ENCODE measurements around the gene ASB16. TPM values are rescaled to one million over a fixed set of nuclear protein-coding genes. Genes with fewer than 3 reads are reported as not detected.
A peak's percentile ranks its signal among the peaks of the same experiment; 100 is the strongest.

The ASB16 gene
- total and polyA plus RNA-seq, 9 of the 15 experiments (the other 6 are each of a cell fraction or from before 2014, with no cell fraction given): 0.03 to 0.07 TPM; not detected in 7

- TF ChIP-seq THRA (IDR thresholded peaks at IDR 0.05) (no peak), PRDM10 (IDR thresholded peaks at IDR 0.05; ENCODE audit: partially characterized antibody) (no peak), COPS2 (conservative IDR thresholded peaks at IDR 0.05) (no peak), DIDO1 (tag; IDR thresholded peaks at IDR 0.05; ENCODE audit: low read depth) (no peak), ZNF583 (CRISPR knock-in tag; IDR thresholded peaks at IDR 0.05) (no peak), KHSRP (IDR thresholded peaks at IDR 0.05) (no peak), MLX (CRISPR knock-in tag; conservative IDR thresholded peaks at IDR 0.05) (no peak), ZNF224 (CRISPR knock-in tag; IDR thresholded peaks at IDR 0.05) (no peak), RREB1 (CRISPR knock-in tag; IDR thresholded peaks at IDR 0.05) (no peak), ARNT (IDR thresholded peaks at IDR 0.05) (no peak), ZNF431 (CRISPR knock-in tag; IDR thresholded peaks at IDR 0.05) (no peak), PHF8 (IDR thresholded peaks at IDR 0.05; ENCODE audit: borderline replicate concordance, low read length) (peak; percentile 36; the same call in 1 of the 2 replicates), CLOCK (CRISPR knock-in tag; IDR thresholded peaks at IDR 0.05; ENCODE audit: borderline replicate concordance) (no peak)
Observed at GRCh38 chr17:44218344-44219107, 48.0 kb downstream of the ASB16 start (continued).
